HL-60 (cell line): Measurements from ENCODE around the gene PNPLA6.

Source experiments
- CTCF ChIP-seq: IDR thresholded peaks from one replicate; pipeline ENCODE4 v1.5.1; 2011; ENCODE audit warnings: low read length, control low read depth, inconsistent platforms; ENCODE audit not compliant: insufficient read depth
- GABPA ChIP-seq: IDR thresholded peaks from 2 replicates; pipeline ENCODE4 v1.6.1; 2012; ENCODE audit warnings: low read depth
- POLR2AphosphoS5 ChIP-seq: IDR thresholded peaks from 2 replicates; pipeline ENCODE4 v1.6.1; 2012; ENCODE audit warnings: low read depth
- REST ChIP-seq: IDR thresholded peaks from 2 replicates; pipeline ENCODE4 v1.6.1; 2012; ENCODE audit warnings: low read depth; ENCODE audit not compliant: insufficient replicate concordance
- SPI1 ChIP-seq: IDR thresholded peaks from 2 replicates; pipeline ENCODE4 v1.6.1; 2012; ENCODE audit warnings: low read depth, mild to moderate bottlenecking, borderline replicate concordance

- TF ChIP-seq CTCF: no peak
- no peak for TF ChIP-seq POLR2AphosphoS5
- no peak for TF ChIP-seq GABPA
- no peak for TF ChIP-seq SPI1
- TF ChIP-seq REST: no peak
Measured at GRCh38 chr19:7598180-7598579, 62.7 kb downstream of the PNPLA6 start.
